Liver (tissue), 9 donors: ENCODE measurements around the gene NDUFV2. TPM values are rescaled to one million over a fixed set of nuclear protein-coding genes. Genes with fewer than 3 reads are reported as not detected.

Experiments
- DNase-seq: peaks from one replicate; pipeline ENCODE4 v3.0.0-alpha.2; 2017; ENCODE audit warnings: low spot score
- H3K27ac ChIP-seq, 2 donors: one replicate each; pipeline ENCODE4 v1.7.0; 2013; ENCODE audit warnings: inconsistent platforms in 2 of 2, low read length in 2 of 2, control low read depth in 1 of 2, low read depth in 1 of 2, mild to moderate bottlenecking in 1 of 2
- H3K27me3 ChIP-seq, 4 donors: one replicate each; pipeline versions ENCODE4 v1.6.1 to v1.7.0; 2013; ENCODE audit warnings: low read length in 3 of 4, inconsistent platforms in 1 of 4, mild to moderate bottlenecking in 1 of 4, moderate library complexity in 1 of 4; ENCODE audit not compliant: control insufficient read depth in 4 of 4, insufficient read depth in 4 of 4
- H3K36me3 ChIP-seq, 4 donors: one replicate each; pipeline versions ENCODE4 v1.6.1 to v1.7.0; 2013; ENCODE audit warnings: low read length in 3 of 4, mild to moderate bottlenecking in 3 of 4, low read depth in 1 of 4, moderate library complexity in 1 of 4; ENCODE audit not compliant: control insufficient read depth in 4 of 4, insufficient read depth in 3 of 4
- H3K4me1 ChIP-seq, 4 donors: one replicate each; pipeline versions ENCODE4 v1.6.1 to v1.7.0; 2013; ENCODE audit warnings: low read length in 3 of 4, mild to moderate bottlenecking in 3 of 4, moderate library complexity in 1 of 4; ENCODE audit not compliant: control insufficient read depth in 4 of 4, insufficient read depth in 4 of 4
- H3K4me3 ChIP-seq, 3 donors: one replicate each; pipeline versions ENCODE4 v1.6.1 to v1.7.0; 2013; ENCODE audit warnings: low read length in 3 of 3, control low read depth in 1 of 3, low read depth in 1 of 3, mild to moderate bottlenecking in 1 of 3
- H3K9ac ChIP-seq, 2 donors: one replicate each; pipeline ENCODE4 v1.7.0; 2013; ENCODE audit warnings: low read length in 2 of 2, mild to moderate bottlenecking in 2 of 2, moderate library complexity in 2 of 2, control low read depth in 1 of 2, low read depth in 1 of 2
- H3K9me3 ChIP-seq, 4 donors: one replicate each; pipeline versions ENCODE4 v1.6.1 to v1.7.0; 2013; ENCODE audit warnings: low read length in 3 of 4; ENCODE audit not compliant: control insufficient read depth in 4 of 4
- CTCF ChIP-seq: fragments of 150-350 bp; IDR thresholded peaks from 2 replicates; pipeline ENCODE4 v1.5.1; 2017; ENCODE audit warnings: improper control_type of control experiment, low read depth, low read length; ENCODE audit not compliant: missing input control
- HNF4G ChIP-seq: IDR thresholded peaks from 2 replicates; pipeline ENCODE4 v1.6.1; 2016; ENCODE audit warnings: antibody characterized with exemption
- JUND ChIP-seq, 2 donors: IDR thresholded peaks; 2 replicates each; pipeline ENCODE4 v1.6.1; 2016; ENCODE audit warnings: antibody characterized with exemption in 2 of 2
- MAX ChIP-seq: IDR thresholded peaks from 2 replicates; pipeline ENCODE4 v1.6.1; 2016; ENCODE audit warnings: antibody characterized with exemption
- NR2F2 ChIP-seq: IDR thresholded peaks from 2 replicates; pipeline ENCODE4 v1.6.1; 2016; ENCODE audit warnings: antibody characterized with exemption
- REST ChIP-seq: IDR thresholded peaks from 2 replicates; pipeline ENCODE4 v1.6.1; 2016; ENCODE audit warnings: antibody characterized with exemption, mild to moderate bottlenecking
- SP1 ChIP-seq: IDR thresholded peaks from 2 replicates; pipeline ENCODE4 v1.6.1; 2018; ENCODE audit warnings: antibody characterized with exemption, mild to moderate bottlenecking
- TAF1 ChIP-seq: conservative IDR thresholded peaks from 2 replicates; pipeline ENCODE4 v1.6.1; 2016; ENCODE audit warnings: antibody characterized with exemption, mild to moderate bottlenecking
- YY1 ChIP-seq: IDR thresholded peaks from 2 replicates; pipeline ENCODE4 v1.6.1; 2016; ENCODE audit warnings: antibody characterized with exemption, mild to moderate bottlenecking
- WGBS: extraction: QIAGEN DNeasy Blood & Tissue Kit; methylation state at CpG from one replicate; pipeline ENCODE4 v1.1.7; 2013; 5-methylcytosine and 5-hydroxymethylcytosine counted together
- polyA plus RNA-seq, 2 donors: library from polyadenylated mRNA; stranded (reverse) in 1 of 2; unstranded in 1 of 2; fragments of 200-250 nt in 1 of 2; fragments of >200 nt in 1 of 2; fragmentation: Nextera tagmentation in 1 of 2; extraction: Ambion mirVana in 1 of 2; gene quantifications; one replicate each; pipeline versions ENCODE4 v1.2.1 to v1.2.3, GENCODE V29; 2013 to 2015
- total RNA-seq, 2 donors: library from RNA; depleted of rRNA; stranded (reverse); fragments of >200 nt; gene quantifications; one replicate each; pipeline ENCODE4 v1.2.3, GENCODE V29; 2014
- TF ChIP-seq, protein P1 (sequence below): IDR thresholded peaks from 2 replicates; pipeline ENCODE4 v1.6.1; 2016; ENCODE audit warnings: antibody characterized with exemption
- donor health status: healthy.
- donor health status: healthy.
- donor health status: healthy.
- donor health status: healthy.
- donor health status: healthy.

The NDUFV2 gene
- total and polyA plus RNA-seq, 4 donors: 74.5 to 415 (median 185) TPM

DNA sequence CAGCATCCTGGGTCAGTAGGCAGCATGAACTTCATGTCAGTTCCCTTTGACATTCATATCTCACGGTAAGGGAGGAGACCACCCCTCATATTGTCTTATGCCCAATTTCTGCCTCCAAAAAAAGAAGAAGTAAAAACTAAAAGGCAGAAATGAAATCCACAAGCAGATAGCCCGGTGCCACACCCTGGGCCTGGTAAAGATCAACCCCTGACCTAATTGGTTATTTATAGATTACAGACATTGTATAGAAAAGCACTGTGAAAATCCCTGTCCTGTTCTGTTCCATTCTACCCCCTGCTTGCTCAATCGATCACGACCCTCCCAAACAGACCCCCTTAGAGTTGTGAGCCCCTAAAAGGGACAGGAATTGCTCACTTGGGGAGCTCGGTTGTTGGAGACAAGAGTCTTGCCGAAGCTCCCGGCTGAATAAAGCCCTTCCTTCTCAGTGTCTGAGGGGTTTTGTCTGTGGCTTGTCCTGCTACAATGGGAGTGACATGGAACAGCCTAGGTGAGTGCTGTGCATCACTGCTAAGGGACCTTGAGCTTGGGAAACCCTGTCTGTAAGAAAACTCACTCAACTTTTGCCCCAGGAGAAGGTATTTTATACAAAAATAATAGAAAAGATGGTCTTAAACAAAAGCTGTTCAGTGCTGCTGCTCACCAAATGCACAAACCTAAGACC lies 11.1 kb downstream of the NDUFV2 start:
- H3K4me1 ChIP-seq: peaks cover 14 to 57% (median 30%) of the 10 kb centered on the region in 4 donors
- 73% methylated on average over 7 of the region's 7 CpGs for WGBS
- H3K4me3 ChIP-seq: no peak overlapping the region
- H3K27me3 ChIP-seq: no peaks in the 10 kb centered on the region
- no peak for TF ChIP-seq NR2F2
- no peak for TF ChIP-seq SP1
- no peak for TF ChIP-seq CTCF
- no peak for DNase-seq
- H3K36me3 ChIP-seq: peaks cover 0 to 2% (median under 1%) of the 10 kb centered on the region in 4 donors
- peak overlapping the region in 1 of 2 donors; percentile 32 for H3K9ac ChIP-seq
- H3K9me3 ChIP-seq: no peaks in the 10 kb centered on the region
- peak overlapping the region in 1 of 2 donors; percentile 25 for H3K27ac ChIP-seq

- DNase-seq: no peak
- peak overlapping the region in 1 of 2 donors; percentile 93 for H3K27ac ChIP-seq
- peak overlapping the region in 1 of 2 donors; percentile 19 for H3K9ac ChIP-seq
- H3K9me3 ChIP-seq: no peaks in the 10 kb centered on the region
- no peak overlapping the region for H3K4me3 ChIP-seq
- H3K4me1 ChIP-seq: peaks cover 7 to 47% (median 25%) of the 10 kb centered on the region in 4 donors
- no peaks in the 10 kb centered on the region for H3K27me3 ChIP-seq
- TF ChIP-seq SP1 (no peak), TAF1 (no peak), REST (no peak), HNF4G (no peak), JUND (IDR thresholded peaks at IDR 0.05) (no peak), MAX (no peak), YY1 (no peak)
- TF ChIP-seq, protein P1, sequence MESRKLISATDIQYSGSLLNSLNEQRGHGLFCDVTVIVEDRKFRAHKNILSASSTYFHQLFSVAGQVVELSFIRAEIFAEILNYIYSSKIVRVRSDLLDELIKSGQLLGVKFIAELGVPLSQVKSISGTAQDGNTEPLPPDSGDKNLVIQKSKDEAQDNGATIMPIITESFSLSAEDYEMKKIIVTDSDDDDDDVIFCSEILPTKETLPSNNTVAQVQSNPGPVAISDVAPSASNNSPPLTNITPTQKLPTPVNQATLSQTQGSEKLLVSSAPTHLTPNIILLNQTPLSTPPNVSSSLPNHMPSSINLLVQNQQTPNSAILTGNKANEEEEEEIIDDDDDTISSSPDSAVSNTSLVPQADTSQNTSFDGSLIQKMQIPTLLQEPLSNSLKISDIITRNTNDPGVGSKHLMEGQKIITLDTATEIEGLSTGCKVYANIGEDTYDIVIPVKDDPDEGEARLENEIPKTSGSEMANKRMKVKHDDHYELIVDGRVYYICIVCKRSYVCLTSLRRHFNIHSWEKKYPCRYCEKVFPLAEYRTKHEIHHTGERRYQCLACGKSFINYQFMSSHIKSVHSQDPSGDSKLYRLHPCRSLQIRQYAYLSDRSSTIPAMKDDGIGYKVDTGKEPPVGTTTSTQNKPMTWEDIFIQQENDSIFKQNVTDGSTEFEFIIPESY: no peak
- H3K36me3 ChIP-seq: peaks cover 0 to 7% (median 3%) of the 10 kb centered on the region in 4 donors
Observed at GRCh38 chr18:9115984-9116383, 13.5 kb downstream of the NDUFV2 start.
